GM12873 (cell line): Measurements from ENCODE around the gene DOCK7.

Experiments
- CTCF ChIP-seq: IDR thresholded peaks from 2 replicates; pipeline ENCODE4 v1.5.1; 2012; ENCODE audit warnings: low read depth, mild to moderate bottlenecking, moderate library complexity, low read length, control low read depth; ENCODE audit not compliant: insufficient read depth; ENCODE audit errors: missing control alignments

The DOCK7 gene

GRCh38 chr1:62688687-62689085 lies 500 bp upstream of the DOCK7 start:
- TF ChIP-seq CTCF = no peak

DNA sequence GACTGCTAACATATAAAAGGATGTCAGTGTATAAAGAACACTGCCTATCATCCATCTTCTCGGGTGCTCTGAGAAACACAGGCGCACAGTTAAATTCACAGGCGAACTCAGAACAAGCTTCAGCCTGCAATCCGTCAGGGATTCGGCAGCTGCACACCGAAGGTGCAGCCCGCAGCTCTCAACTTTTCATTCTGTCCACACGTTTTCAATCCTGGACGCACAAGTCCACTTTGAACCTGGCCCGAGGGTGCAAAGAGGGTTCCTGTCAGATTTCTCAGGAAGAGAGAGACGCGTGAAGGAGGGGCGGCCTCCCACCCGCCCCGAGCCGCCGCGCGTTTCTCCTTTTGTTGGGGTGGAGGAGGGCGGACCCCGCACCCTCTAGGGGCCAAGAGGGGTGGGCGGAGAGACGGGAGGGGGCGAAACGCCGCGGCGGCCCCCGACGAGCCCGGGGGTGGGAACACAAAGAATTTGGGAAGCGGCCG lies 724 bp downstream of the DOCK7 start:
- TF ChIP-seq CTCF = no peak

- TF ChIP-seq CTCF = no peak
Measured at GRCh38 chr1:62686822-62687221, 1.4 kb downstream of the DOCK7 start.

GRCh38 chr1:62685431-62685859 lies 2.7 kb downstream of the DOCK7 start:
- no peak for TF ChIP-seq CTCF

GRCh38 chr1:62682531-62682930 lies 5.7 kb downstream of the DOCK7 start:
- TF ChIP-seq CTCF = no peak

- no peak for TF ChIP-seq CTCF
Measured at GRCh38 chr1:62676611-62677356, 11.4 kb downstream of the DOCK7 start.

DNA sequence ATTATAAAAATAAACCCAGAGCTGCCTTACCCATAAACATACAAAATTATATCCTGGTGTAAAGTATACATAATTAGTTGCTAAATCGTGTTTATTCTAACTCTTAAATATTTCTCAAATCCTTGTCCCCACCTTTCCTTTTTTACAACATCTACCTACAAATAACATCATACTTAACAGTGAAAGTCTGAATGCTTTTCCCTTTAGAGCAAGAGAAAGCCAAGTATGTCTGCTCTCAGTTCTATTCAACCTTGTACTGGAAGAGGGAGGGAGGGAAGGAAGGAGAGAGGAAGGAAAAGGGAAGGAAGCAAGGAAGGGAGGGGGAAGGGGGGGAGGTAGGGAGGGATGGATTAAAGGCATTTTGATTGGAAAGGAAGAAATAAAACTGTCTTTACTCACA lies 14.6 kb downstream of the DOCK7 start:
- no peak for TF ChIP-seq CTCF
